H1 (cell line): ENCODE measurements around the gene LGALS3. TPM values are rescaled to one million over a fixed set of nuclear protein-coding genes. Genes with fewer than 3 reads are reported as not detected.

Source experiments
- CTCF ChIA-PET: fragments of 300-600 bp; sonication (Branson Sonifier 250); formaldehyde crosslinking; loops from one replicate; lab custom pipeline; 2021; ENCODE audit not compliant: partially characterized antibody; lab: Charles Lee
- POLR2A ChIA-PET: fragments of 300-600 bp; sonication (Branson Sonifier 250); formaldehyde crosslinking; loops from one replicate; lab custom pipeline; 2021; ENCODE audit warnings: inconsistent platforms; ENCODE audit not compliant: partially characterized antibody; lab: Charles Lee
- DNase-seq, 2 experiments: peaks; one replicate each; pipeline versions ENCODE4 v3.0.0 to v3.0.0-alpha.2; 2010 to 2022; ENCODE audit warnings: low spot score in 2 of 2, low read depth in 1 of 2, mixed read lengths in 1 of 2
- FAIRE-seq: peaks from 2 replicates; lab custom pipeline; 2011; peaks lifted over from hg19 to GRCh38; lab: Jason Lieb, UNC
- H2AFZ ChIP-seq: 2 replicates; pipeline ENCODE4 v1.8.1; 2012; ENCODE audit warnings: low read length, inconsistent platforms
- H2AK5ac ChIP-seq: 2 replicates; pipeline ENCODE4 v1.6.1; 2013; ENCODE audit warnings: low read depth, low read length
- H2BK120ac ChIP-seq: replicated peaks from 2 replicates; pipeline ENCODE3; 2013; ENCODE audit warnings: low read depth, low read length, inconsistent platforms
- H2BK12ac ChIP-seq: 2 replicates; pipeline ENCODE4 v1.6.1; 2013; ENCODE audit warnings: low read depth, low read length
- H2BK15ac ChIP-seq: 2 replicates; pipeline ENCODE4 v1.6.1; 2013; ENCODE audit warnings: low read length
- H2BK20ac ChIP-seq: 2 replicates; pipeline ENCODE4 v1.6.1; 2013; ENCODE audit warnings: low read length
- H2BK5ac ChIP-seq: 2 replicates; pipeline ENCODE4 v1.6.1; 2013; ENCODE audit warnings: low read depth, low read length
- H3K14ac ChIP-seq: 2 replicates; pipeline ENCODE4 v1.6.1; 2013; ENCODE audit warnings: inconsistent platforms; ENCODE audit not compliant: insufficient read length
- H3K18ac ChIP-seq: 2 replicates; pipeline ENCODE4 v1.6.1; 2013; ENCODE audit warnings: low read length; ENCODE audit errors: extremely low read depth
- H3K23ac ChIP-seq: 2 replicates; pipeline ENCODE4 v1.6.1; 2013; ENCODE audit warnings: inconsistent platforms; ENCODE audit not compliant: insufficient read length
- H3K23me2 ChIP-seq: 2 replicates; pipeline ENCODE4 v1.6.1; 2013; ENCODE audit warnings: low read depth, low read length
- H3K27ac ChIP-seq: 2 replicates; pipeline ENCODE4 v1.6.1; 2011; ENCODE audit warnings: low read depth, low read length, inconsistent platforms
- H3K27me3 ChIP-seq, 4 experiments: replicated peaks in 1 of 4; 1 replicate in 1 of 4; 2 replicates in 3 of 4; pipeline versions ENCODE4 v1.6.1 to v1.8.1; 2011 to 2013; ENCODE audit warnings: low read length in 3 of 4, mild to moderate bottlenecking in 3 of 4, inconsistent platforms in 2 of 4, mixed read lengths in 2 of 4, moderate library complexity in 1 of 4; ENCODE audit not compliant: control insufficient read depth in 3 of 4, insufficient read depth in 3 of 4; ENCODE audit errors: extremely low read depth in 1 of 4
- H3K36me3 ChIP-seq, 4 experiments: 2 replicates each; pipeline versions ENCODE4 v1.6.1 to v1.8.1; 2011 to 2013; ENCODE audit warnings: mild to moderate bottlenecking in 4 of 4, low read length in 3 of 4, moderate library complexity in 2 of 4, control low read depth in 1 of 4, inconsistent platforms in 1 of 4; ENCODE audit not compliant: insufficient read depth in 4 of 4, control insufficient read depth in 2 of 4
- H3K4ac ChIP-seq: replicated peaks from 2 replicates; pipeline ENCODE3; 2013; ENCODE audit warnings: low read length, low read depth, mixed read lengths, inconsistent platforms; ENCODE audit not compliant: insufficient read length
- H3K4me1 ChIP-seq, 4 experiments: replicated peaks in 1 of 4; 1 replicate in 1 of 4; 2 replicates in 3 of 4; pipeline versions ENCODE4 v1.6.1 to v1.8.1; 2011 to 2013; ENCODE audit warnings: low read length in 3 of 4, inconsistent platforms in 2 of 4, mixed read lengths in 1 of 4; ENCODE audit not compliant: insufficient read depth in 4 of 4, control insufficient read depth in 3 of 4
- H3K4me2 ChIP-seq, 2 experiments: 2 replicates each; pipeline versions ENCODE4 v1.6.1 to v1.8.1; 2011 to 2013; ENCODE audit warnings: low read depth in 2 of 2, low read length in 2 of 2, control low read depth in 1 of 2, inconsistent platforms in 1 of 2, mild to moderate bottlenecking in 1 of 2; ENCODE audit not compliant: insufficient read depth in 1 of 2
- H3K4me3 ChIP-seq, 4 experiments: fragments of 200-600, 300-600 bp in 1 of 4; sonication (generic), shearing (Covaris generic), sonication (Bioruptor Twin) in 1 of 4; 2 replicates each; pipeline versions ENCODE4 v1.5.1 to v1.8.1; 2011 to 2016; ENCODE audit warnings: low read length in 4 of 4, low read depth in 3 of 4, control low read depth in 2 of 4, inconsistent platforms in 2 of 4, mild to moderate bottlenecking in 2 of 4, mixed read lengths in 1 of 4, moderate library complexity in 1 of 4; ENCODE audit not compliant: insufficient read depth in 2 of 4; ENCODE audit errors: extremely low read depth in 1 of 4
- H3K56ac ChIP-seq: replicated peaks from 2 replicates; pipeline ENCODE3; 2013; ENCODE audit warnings: low read depth, mild to moderate bottlenecking, mixed read lengths, low read length, inconsistent platforms; ENCODE audit not compliant: insufficient read length
- H3K79me1 ChIP-seq: 2 replicates; pipeline ENCODE4 v1.6.1; 2013; ENCODE audit warnings: low read depth, low read length, control low read depth
- H3K79me2 ChIP-seq, 2 experiments: 2 replicates each; pipeline versions ENCODE4 v1.6.1 to v1.8.1; 2012 to 2013; ENCODE audit warnings: low read length in 2 of 2, mild to moderate bottlenecking in 2 of 2, inconsistent platforms in 1 of 2; ENCODE audit not compliant: insufficient read depth in 2 of 2, control insufficient read depth in 1 of 2
- H3K9ac ChIP-seq, 4 experiments: replicated peaks in 1 of 4; 1 replicate in 1 of 4; 2 replicates in 3 of 4; pipeline versions ENCODE4 v1.6.1 to v1.8.1; 2011 to 2013; ENCODE audit warnings: low read depth in 3 of 4, low read length in 3 of 4, control low read depth in 2 of 4, mild to moderate bottlenecking in 2 of 4, moderate library complexity in 2 of 4, inconsistent platforms in 1 of 4; ENCODE audit errors: extremely low read depth in 1 of 4
- H3K9me3 ChIP-seq, 2 experiments: 2 replicates each; pipeline versions ENCODE4 v1.6.1 to v1.8.1; 2012 to 2013; ENCODE audit warnings: mild to moderate bottlenecking in 2 of 2, moderate library complexity in 2 of 2, control low read depth in 1 of 2, inconsistent platforms in 1 of 2, low read depth in 1 of 2, low read length in 1 of 2, mixed read lengths in 1 of 2; ENCODE audit not compliant: insufficient read depth in 2 of 2
- H4K20me1 ChIP-seq, 2 experiments: replicated peaks in 1 of 2; 2 replicates each; pipeline versions ENCODE3 to v1.8.1; 2011 to 2013; ENCODE audit warnings: inconsistent platforms in 2 of 2, low read length in 2 of 2, mild to moderate bottlenecking in 1 of 2; ENCODE audit not compliant: insufficient read depth in 2 of 2, control insufficient read depth in 1 of 2
- H4K5ac ChIP-seq: 2 replicates; pipeline ENCODE4 v1.6.1; 2013; ENCODE audit warnings: low read length, low read depth, mixed read lengths, inconsistent platforms; ENCODE audit not compliant: insufficient read length
- H4K8ac ChIP-seq: 2 replicates; pipeline ENCODE4 v1.8.0; 2013; ENCODE audit warnings: mild to moderate bottlenecking, moderate library complexity, low read length, inconsistent platforms; ENCODE audit not compliant: insufficient read depth; ENCODE audit errors: extremely low read depth
- H4K91ac ChIP-seq: replicated peaks from 2 replicates; pipeline ENCODE3; 2013; ENCODE audit warnings: low read length, mixed read lengths, inconsistent platforms; ENCODE audit not compliant: insufficient read length
- BCL11A ChIP-seq, 2 experiments: IDR thresholded peaks; one replicate each; pipeline ENCODE4 v1.6.1; 2011; ENCODE audit warnings: low read depth in 2 of 2, low read length in 2 of 2, mild to moderate bottlenecking in 2 of 2
- CHD1 ChIP-seq: IDR thresholded peaks from 2 replicates; pipeline ENCODE4 v1.6.1; 2012; ENCODE audit warnings: low read depth, low read length, improper control_type of control experiment
- CHD2 ChIP-seq: IDR thresholded peaks from 2 replicates; pipeline ENCODE4 v1.6.1; 2012; ENCODE audit warnings: low read length, improper control_type of control experiment
- GTF2F1 ChIP-seq: IDR thresholded peaks from 2 replicates; pipeline ENCODE4 v1.6.1; 2012; ENCODE audit warnings: low read depth, low read length, improper control_type of control experiment, borderline replicate concordance
- KDM1A ChIP-seq: fragments of 200-600, 300-600 bp; sonication (generic); IDR thresholded peaks from 2 replicates; pipeline ENCODE4 v1.7.1; 2016; ENCODE audit warnings: mild to moderate bottlenecking, low read length, borderline replicate concordance
- KDM5A ChIP-seq: fragments of 200-600 bp; IDR thresholded peaks from 2 replicates; pipeline ENCODE4 v1.7.1; 2012; ENCODE audit warnings: mild to moderate bottlenecking, low read length, inconsistent platforms, mixed read lengths
- SAP30 ChIP-seq: fragments of 300-600 bp; sonication (generic); IDR thresholded peaks from 2 replicates; pipeline ENCODE4 v1.7.1; 2012; ENCODE audit warnings: low read length, moderate library complexity, mild to moderate bottlenecking, inconsistent platforms; ENCODE audit not compliant: insufficient read depth, insufficient replicate concordance
- SIX5 ChIP-seq: IDR thresholded peaks from 2 replicates; pipeline ENCODE4 v1.6.1; 2011; ENCODE audit warnings: mild to moderate bottlenecking, low read depth, low read length
- WGBS, 2 experiments: shearing (Covaris generic) in 1 of 2; methylation state at CpG; one replicate each; pipeline versions ENCODE4 v1.1.6 to v1.1.7; 2013 to 2015; ENCODE audit warnings: low lambda C conversion rate in 2 of 2, mixed read lengths in 2 of 2, inconsistent platforms in 1 of 2, low coverage in 1 of 2, missing lambda C conversion rate in 1 of 2; ENCODE audit not compliant: insufficient replicate concordance in 2 of 2, insufficient coverage in 1 of 2, insufficient read length in 1 of 2; ENCODE audit errors: extremely low coverage in 1 of 2, missing lambda C conversion rate in 1 of 2; 5-methylcytosine and 5-hydroxymethylcytosine counted together
- polyA plus RNA-seq, 7 experiments: library from polyadenylated mRNA; depleted of rRNA in 3 of 7; stranded (reverse) in 5 of 7; unstranded in 2 of 7; fragments of >200 nt in 5 of 7; fragments of 200-250 nt in 2 of 7; gene quantifications; 1 replicate in 5 of 7; 2 replicates in 1 of 7; 4 replicates in 1 of 7; pipeline versions ENCODE4 v1.2.1 to v1.2.3, GENCODE V29; 2011 to 2013; ENCODE audit warnings: missing spikeins in 2 of 7, mixed read lengths in 2 of 7
- total RNA-seq: library from RNA; stranded (reverse); fragmentation: NEBNext Ultra II Directional; extraction: Animal tissue kit (Norgen Biotek cat#: 25700); gene quantifications from 2 replicates; pipeline ENCODE4 v1.2.1, GENCODE V29; 2021
- TF ChIP-seq, protein P1 (sequence below), 3 experiments: IDR thresholded peaks; 1 replicate in 2 of 3; 2 replicates in 1 of 3; pipeline versions ENCODE4 v1.5.1 to v1.6.1; 2011; ENCODE audit warnings: low read length in 3 of 3, mild to moderate bottlenecking in 3 of 3, inconsistent platforms in 2 of 3, low read depth in 1 of 3, moderate library complexity in 1 of 3; ENCODE audit not compliant: insufficient read depth in 1 of 3; ENCODE audit errors: control extremely low read depth in 1 of 3

The LGALS3 gene
- total and polyA plus RNA-seq, 2 of the 8 experiments (the other 6 are each of a cell fraction or from before 2014, with no cell fraction given) = 9.7 to 14.5 TPM

DNA sequence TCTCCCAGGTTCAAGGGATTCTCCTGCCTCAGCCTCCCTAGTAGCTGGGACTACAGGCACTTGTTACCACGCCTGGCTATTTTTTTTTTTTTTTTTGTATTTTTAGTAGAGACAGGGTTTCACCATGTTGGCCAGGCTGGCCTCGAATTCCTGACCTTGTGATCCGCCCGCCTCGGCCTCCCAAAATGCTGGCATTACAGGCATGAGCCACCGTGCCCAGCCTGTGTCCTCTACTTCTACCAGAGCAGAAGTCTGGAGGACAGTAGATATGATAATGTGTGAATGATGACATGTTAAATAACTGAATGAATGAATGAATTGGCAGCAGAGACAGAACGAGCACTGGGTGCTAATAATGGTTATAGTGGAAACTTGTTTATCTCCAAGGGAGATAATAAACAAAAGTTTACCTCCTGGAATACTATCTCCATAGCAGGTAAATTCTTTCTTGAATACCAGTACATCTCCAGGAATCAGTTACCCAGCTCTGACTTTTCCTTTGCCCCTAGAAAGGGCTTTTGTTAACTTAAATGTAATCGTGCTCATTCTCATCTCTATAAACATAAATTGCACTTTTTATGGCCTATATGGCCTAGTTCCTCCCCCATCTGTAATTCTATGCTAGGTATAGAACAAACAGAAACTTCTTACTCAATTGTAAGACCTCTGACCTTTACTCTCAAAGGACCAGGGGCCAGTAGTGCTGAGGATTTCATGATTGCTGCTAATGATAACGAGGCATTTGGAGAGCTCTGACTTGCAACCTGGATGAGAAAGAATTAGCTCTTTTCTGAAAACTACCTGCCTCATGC is 7.2 kb upstream of the LGALS3 start:
- POLR2A ChIA-PET = interaction anchor here (0.8 to 1.2 kb wide), 3 partner anchors 10 to 1681 kb away, joined by 3 read pairs; partner anchors contain the start of gene MAPK1IP1L
- Histone ChIP-seq H2AK5ac (no peak overlapping the region), H3K27ac (no peak overlapping the region), H3K27me3 (peaks cover 0 to under 1% (median 0%) of the 10 kb centered on the region in 4 experiments; a peak in 3 of 7 replicates), H3K4ac (no peak overlapping the region), H3K9me3 (no peaks in the 10 kb centered on the region), H4K5ac (no peak overlapping the region), H4K20me1 (no peaks in the 10 kb centered on the region), H3K4me3 (no peak overlapping the region), H2BK20ac (no peak overlapping the region), H3K79me2 (no peaks in the 10 kb centered on the region), H3K36me3 (no peaks in the 10 kb centered on the region), H2BK15ac (no peak overlapping the region), H3K23ac (no peak overlapping the region), H3K4me1 (no peaks in the 10 kb centered on the region), H4K8ac (no peak overlapping the region), H2BK12ac (no peak overlapping the region), H3K9ac (no peak overlapping the region), H3K23me2 (no peaks in the 10 kb centered on the region; the same call in 1 of the 2 replicates), H3K4me2 (no peak overlapping the region), H3K14ac (no peak overlapping the region), H3K18ac (no peak overlapping the region), H2BK5ac (no peak overlapping the region), H3K79me1 (no peaks in the 10 kb centered on the region), H3K56ac (no peak overlapping the region), H2BK120ac (no peak overlapping the region), H2AFZ (no peak overlapping the region), H4K91ac (no peak overlapping the region)
- DNase-seq (no peak), FAIRE-seq (no peak)
- WGBS, 2 experiments = 88% methylated on average over 9 of the region's 9 CpGs; no CpG with 5 or more reads in 1 of the 2 experiments
- CTCF ChIA-PET = interaction anchor here (1.0 to 3.9 kb wide), 5 partner anchors 8 to 295 kb away, joined by 3 to 18 read pairs (median 3); no protein-coding TSS in a partner anchor
- no peak for TF ChIP-seq KDM1A
- TF ChIP-seq CHD1 = no peak
- no peak for TF ChIP-seq GTF2F1
- TF ChIP-seq, protein P1, sequence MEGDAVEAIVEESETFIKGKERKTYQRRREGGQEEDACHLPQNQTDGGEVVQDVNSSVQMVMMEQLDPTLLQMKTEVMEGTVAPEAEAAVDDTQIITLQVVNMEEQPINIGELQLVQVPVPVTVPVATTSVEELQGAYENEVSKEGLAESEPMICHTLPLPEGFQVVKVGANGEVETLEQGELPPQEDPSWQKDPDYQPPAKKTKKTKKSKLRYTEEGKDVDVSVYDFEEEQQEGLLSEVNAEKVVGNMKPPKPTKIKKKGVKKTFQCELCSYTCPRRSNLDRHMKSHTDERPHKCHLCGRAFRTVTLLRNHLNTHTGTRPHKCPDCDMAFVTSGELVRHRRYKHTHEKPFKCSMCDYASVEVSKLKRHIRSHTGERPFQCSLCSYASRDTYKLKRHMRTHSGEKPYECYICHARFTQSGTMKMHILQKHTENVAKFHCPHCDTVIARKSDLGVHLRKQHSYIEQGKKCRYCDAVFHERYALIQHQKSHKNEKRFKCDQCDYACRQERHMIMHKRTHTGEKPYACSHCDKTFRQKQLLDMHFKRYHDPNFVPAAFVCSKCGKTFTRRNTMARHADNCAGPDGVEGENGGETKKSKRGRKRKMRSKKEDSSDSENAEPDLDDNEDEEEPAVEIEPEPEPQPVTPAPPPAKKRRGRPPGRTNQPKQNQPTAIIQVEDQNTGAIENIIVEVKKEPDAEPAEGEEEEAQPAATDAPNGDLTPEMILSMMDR (IDR thresholded peaks at IDR 0.05; ENCODE audit: control extremely low read depth in 1 of 3, insufficient read depth in 1 of 3, low read depth in 1 of 3, low read length in 3 of 3) = no peak
- no peak for TF ChIP-seq BCL11A (IDR thresholded peaks at IDR 0.05; ENCODE audit: low read depth in 2 of 2, low read length in 2 of 2)
- TF ChIP-seq CHD2 = no peak
- TF ChIP-seq KDM5A = no peak
- TF ChIP-seq SIX5 = no peak
- TF ChIP-seq SAP30 = no peak
